ENCODE measurements around the gene ADSL. TPM values are rescaled to one million over a fixed set of nuclear protein-coding genes. Genes with fewer than 3 reads are reported as not detected.

ADSL gene
- total RNA-seq, 4 donors from 2014 or later: 26.7 to 49.0 (median 36.6) TPM

DNA sequence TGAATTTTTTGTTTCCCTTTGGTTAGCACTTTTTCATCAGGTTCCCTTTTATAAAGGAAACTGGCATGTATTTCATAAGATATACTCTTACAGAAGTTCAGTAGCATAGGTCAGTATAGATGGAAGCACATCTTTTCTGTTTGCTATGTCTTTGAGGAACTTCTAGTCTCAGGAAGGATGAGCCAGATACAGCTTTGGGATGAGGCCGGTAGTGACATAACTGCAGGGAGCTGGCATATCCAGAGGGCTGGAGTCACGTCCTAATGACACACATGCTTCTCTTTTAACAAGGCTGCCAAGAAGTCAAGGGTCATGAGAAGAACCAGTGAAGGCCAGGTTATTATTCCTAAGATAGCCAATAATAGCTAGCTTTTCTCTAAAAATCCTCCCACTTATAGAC lies 33.3 kb upstream of the ADSL start:
- WGBS, 2 donors: 63 to 65% methylated on average over 2 of the region's 2 CpGs
- no peak overlapping the region for H3K4me3 ChIP-seq (ENCODE audit: low read depth, poor library complexity, severe bottlenecking)
- no peak for DNase-seq (ENCODE audit: low spot score in 2 of 2)
- TF ChIP-seq, protein P1, sequence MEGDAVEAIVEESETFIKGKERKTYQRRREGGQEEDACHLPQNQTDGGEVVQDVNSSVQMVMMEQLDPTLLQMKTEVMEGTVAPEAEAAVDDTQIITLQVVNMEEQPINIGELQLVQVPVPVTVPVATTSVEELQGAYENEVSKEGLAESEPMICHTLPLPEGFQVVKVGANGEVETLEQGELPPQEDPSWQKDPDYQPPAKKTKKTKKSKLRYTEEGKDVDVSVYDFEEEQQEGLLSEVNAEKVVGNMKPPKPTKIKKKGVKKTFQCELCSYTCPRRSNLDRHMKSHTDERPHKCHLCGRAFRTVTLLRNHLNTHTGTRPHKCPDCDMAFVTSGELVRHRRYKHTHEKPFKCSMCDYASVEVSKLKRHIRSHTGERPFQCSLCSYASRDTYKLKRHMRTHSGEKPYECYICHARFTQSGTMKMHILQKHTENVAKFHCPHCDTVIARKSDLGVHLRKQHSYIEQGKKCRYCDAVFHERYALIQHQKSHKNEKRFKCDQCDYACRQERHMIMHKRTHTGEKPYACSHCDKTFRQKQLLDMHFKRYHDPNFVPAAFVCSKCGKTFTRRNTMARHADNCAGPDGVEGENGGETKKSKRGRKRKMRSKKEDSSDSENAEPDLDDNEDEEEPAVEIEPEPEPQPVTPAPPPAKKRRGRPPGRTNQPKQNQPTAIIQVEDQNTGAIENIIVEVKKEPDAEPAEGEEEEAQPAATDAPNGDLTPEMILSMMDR (IDR thresholded peaks at IDR 0.05): no peak
- intact Hi-C loops (cut with DNase I; ENCODE audit: low total_unique reads): no loop called here

DNA sequence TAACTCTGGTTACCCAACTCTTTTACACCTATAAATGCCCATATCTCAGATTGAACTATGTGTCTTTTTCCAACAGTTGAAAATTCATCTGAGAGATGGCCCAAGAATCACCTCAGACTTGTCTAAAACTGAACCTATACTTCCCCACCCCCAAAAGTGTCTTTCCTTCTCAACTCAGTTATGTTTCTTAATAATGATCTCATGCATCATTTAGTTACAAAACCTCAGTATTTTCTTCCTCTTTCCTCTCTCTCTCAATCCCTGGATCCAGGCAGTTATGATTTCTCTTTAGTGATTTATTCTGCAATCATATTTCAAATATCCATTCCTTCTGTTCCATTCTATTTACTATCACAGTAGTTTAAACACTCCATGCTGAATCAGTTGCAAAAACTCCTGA lies 32.3 kb upstream of the ADSL start:
- no peak for TF ChIP-seq POLR2A (IDR thresholded peaks at IDR 0.05)
- TF ChIP-seq, protein P1 (IDR thresholded peaks at IDR 0.05): no peak
- intact Hi-C loops (cut with DNase I; ENCODE audit: low total_unique reads): no loop called here
- DNase-seq (ENCODE audit: low spot score in 2 of 2): no peak

DNA sequence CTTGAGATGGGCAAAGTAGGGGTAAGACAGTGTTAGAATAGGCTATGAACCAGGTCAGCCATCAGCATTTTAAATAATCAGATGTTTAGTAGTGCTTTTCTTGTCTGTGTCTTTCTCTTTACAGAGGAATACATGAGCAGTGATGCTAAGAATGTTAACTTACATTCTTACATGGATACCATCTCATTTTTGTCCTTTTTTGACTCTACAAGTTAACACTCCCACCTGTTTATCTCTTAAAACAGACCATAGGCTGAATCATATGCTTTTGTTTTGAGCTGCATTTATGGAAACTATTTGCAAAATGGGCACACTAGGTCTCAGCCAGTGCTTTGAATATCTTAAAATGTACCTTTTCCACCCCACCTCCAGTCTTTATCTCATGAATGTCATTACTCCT lies 25.6 kb upstream of the ADSL start:
- no peak overlapping the region for H3K4me3 ChIP-seq (ENCODE audit: low read depth, poor library complexity, severe bottlenecking)
- no peak for TF ChIP-seq POLR2A (IDR thresholded peaks at IDR 0.05)
- TF ChIP-seq, protein P1 (IDR thresholded peaks at IDR 0.05): no peak
- DNase-seq (ENCODE audit: low spot score in 2 of 2): no peak

More for the DNA sequence above, 32.3 kb upstream of the ADSL start:
- H3K4me3 ChIP-seq (ENCODE audit: low read depth, poor library complexity, severe bottlenecking): no peak overlapping the region

DNA sequence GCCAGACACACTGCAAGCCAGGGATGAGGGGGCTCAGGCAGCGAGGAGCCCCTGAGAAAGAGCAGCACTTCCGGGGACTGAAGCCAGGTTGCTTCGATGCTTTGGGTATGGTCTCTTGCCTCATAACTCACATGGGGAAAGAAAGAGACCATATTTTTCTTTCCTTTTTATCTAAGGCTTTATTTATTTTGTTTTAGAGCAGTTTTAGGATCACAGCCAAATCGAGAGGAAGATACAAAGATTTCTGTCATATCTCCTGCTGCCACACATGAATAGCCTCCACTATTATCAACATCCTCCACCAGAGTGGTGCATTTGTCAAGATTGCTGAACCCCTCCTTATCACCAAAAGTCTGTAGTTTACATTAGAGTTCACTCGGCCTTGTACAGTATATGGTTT lies 24.3 kb upstream of the ADSL start:
- no peak for DNase-seq (ENCODE audit: low spot score in 2 of 2)
- TF ChIP-seq, protein P1 (IDR thresholded peaks at IDR 0.05): no peak
- TF ChIP-seq POLR2A (IDR thresholded peaks at IDR 0.05): no peak
- no peak overlapping the region for H3K4me3 ChIP-seq (ENCODE audit: low read depth, poor library complexity, severe bottlenecking)
- 76 to 80% methylated on average over 5 of the region's 5 CpGs for WGBS, 2 donors
- intact Hi-C loops (cut with DNase I; ENCODE audit: low total_unique reads): no loop called here

More for the DNA sequence above, 25.6 kb upstream of the ADSL start:
- intact Hi-C loops (cut with DNase I; ENCODE audit: low total_unique reads): no loop called here

DNA sequence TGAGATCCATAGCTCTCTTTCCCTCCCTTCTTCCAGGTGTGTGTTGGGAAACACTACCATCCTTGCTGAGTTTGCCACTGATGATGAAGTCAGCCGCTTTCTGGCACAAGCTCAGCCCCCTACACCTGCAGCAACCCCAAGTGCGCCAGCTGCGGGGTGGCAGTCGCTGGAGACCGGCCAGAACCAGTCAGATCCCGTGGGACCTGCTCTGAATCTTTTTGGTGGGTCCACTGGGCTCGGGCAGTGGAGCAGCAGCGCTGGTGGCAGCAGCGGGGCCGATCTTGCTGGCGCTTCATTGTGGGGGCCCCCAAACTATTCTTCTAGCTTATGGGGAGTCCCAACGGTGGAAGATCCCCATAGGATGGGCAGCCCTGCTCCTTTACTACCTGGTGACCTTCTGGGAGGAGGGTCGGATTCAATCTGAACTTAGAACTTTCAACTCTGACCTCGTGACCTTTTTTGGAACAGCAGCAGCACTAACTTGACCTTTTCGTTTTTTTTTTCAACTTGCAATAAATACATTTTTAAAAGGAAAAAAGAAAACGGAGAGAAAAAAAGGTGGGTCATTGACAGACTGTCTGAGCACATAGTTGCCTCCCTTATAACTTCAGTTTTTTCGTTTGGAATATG lies 23.4 kb upstream of the ADSL start:
- 84 to 87% methylated on average over 17 of the region's 17 CpGs for WGBS, 2 donors
- no peak for DNase-seq (ENCODE audit: low spot score in 2 of 2)
- TF ChIP-seq, protein P1 (IDR thresholded peaks at IDR 0.05): no peak
- TF ChIP-seq POLR2A (IDR thresholded peaks at IDR 0.05): no peak
- H3K4me3 ChIP-seq (ENCODE audit: low read depth, poor library complexity, severe bottlenecking): no peak overlapping the region
- intact Hi-C loops (cut with DNase I; ENCODE audit: low total_unique reads): no loop called here

DNA sequence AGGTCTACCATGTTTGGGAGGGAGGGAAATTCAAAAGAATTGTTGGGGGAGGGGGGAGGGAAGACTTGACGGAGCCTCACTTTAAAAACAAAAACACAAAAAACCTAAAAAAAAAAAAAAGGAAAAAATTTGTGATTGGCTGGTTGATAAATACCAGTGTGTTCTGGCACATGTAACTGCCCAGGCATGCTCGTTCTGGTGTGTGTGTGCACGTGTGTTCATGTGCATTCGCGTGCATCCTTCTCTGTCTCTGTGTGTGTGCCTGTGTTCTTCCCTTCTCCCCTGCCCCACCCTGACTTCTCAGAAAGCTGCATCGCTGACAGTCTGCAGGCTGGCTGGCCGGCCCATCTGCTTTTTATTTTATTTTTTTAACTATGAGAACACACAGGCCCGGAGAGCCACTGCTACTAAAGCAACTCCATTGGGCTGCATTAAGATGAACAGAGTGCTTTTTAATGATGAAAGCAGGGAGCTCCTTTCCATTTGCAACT lies 22.6 kb upstream of the ADSL start:
- H3K4me3 ChIP-seq (ENCODE audit: low read depth, poor library complexity, severe bottlenecking): no peak overlapping the region
- intact Hi-C loops (cut with DNase I; ENCODE audit: low total_unique reads): no loop called here
- 49 to 53% methylated on average over 8 of the region's 8 CpGs for WGBS, 2 donors
- TF ChIP-seq POLR2A (IDR thresholded peaks at IDR 0.05): no peak
- TF ChIP-seq, protein P1 (IDR thresholded peaks at IDR 0.05): no peak
- DNase-seq (ENCODE audit: low spot score in 2 of 2): no peak

Measured in lower leg skin (tissue), 4 donors.